ENCODE data around the gene ANKRD40.

DNA sequence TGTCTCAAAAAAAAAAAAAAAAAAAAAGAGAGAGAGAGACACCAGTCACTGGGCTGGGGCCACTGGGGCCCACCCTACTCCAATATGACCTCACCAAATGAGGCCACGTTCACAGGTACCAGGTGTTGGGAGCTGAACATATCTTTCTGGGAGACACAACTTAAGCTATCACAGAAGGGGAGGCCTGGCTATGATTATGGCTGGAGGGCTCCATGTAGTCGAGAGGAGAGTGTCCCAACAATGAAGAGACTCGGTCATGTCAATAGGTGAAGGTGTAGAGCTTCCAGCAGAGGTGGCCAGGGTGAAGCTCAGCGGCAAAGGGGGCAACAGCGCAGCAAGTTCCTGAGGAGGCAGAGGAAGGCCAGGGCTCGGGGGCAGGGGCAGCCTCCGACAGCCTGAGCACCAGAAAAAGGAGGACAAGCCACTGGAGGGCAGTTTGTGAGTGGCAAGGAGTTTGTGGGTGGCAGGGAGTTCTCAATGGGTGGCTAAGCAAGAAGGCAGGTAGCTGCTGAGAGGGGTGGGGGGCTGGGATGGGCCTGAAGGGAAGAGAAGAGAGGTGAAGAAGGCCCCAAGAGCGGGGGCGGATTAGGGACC, 45.0 kb downstream of the ANKRD40 start:
- TF ChIP-seq CTCF (IDR thresholded peaks at IDR 0.05; ENCODE audit: low read length) (no peak), EZH2phosphoT487 (IDR thresholded peaks at IDR 0.05; ENCODE audit: low read length) (no peak), EZH2 (optimal IDR thresholded peaks at IDR 0.05; ENCODE audit: low read depth, low read length) (no peak)

Data from MM.1S (cell line).